T47D (cell line): ENCODE results near the gene CFH.
A peak's percentile ranks its signal among the peaks of the same experiment; 100 is the strongest.
"Not testable (repeated sequence)": the region's sequence is repeated elsewhere in the genome, so short reads cannot be mapped to it uniquely, and the experiment has no call there.

Source experiments
- DNase-seq, 2 experiments: peaks; one replicate each; pipeline versions ENCODE4 v3.0.0 to v3.0.0-alpha.2; 2011 to 2012; ENCODE audit warnings: low read depth in 1 of 2, low spot score in 1 of 2
- JUND ChIP-seq: IDR thresholded peaks from 2 replicates; pipeline ENCODE4 v1.6.1; 2012; ENCODE audit warnings: low read depth
- in situ Hi-C: cut with HindIII; loops from 2 replicates; pipeline ENCODE4 v1.10.0; 2016; ENCODE audit warnings: low sequenced_read_pairs, low pct_unique_long_range_greater_than_20kb

CFH gene

DNA sequence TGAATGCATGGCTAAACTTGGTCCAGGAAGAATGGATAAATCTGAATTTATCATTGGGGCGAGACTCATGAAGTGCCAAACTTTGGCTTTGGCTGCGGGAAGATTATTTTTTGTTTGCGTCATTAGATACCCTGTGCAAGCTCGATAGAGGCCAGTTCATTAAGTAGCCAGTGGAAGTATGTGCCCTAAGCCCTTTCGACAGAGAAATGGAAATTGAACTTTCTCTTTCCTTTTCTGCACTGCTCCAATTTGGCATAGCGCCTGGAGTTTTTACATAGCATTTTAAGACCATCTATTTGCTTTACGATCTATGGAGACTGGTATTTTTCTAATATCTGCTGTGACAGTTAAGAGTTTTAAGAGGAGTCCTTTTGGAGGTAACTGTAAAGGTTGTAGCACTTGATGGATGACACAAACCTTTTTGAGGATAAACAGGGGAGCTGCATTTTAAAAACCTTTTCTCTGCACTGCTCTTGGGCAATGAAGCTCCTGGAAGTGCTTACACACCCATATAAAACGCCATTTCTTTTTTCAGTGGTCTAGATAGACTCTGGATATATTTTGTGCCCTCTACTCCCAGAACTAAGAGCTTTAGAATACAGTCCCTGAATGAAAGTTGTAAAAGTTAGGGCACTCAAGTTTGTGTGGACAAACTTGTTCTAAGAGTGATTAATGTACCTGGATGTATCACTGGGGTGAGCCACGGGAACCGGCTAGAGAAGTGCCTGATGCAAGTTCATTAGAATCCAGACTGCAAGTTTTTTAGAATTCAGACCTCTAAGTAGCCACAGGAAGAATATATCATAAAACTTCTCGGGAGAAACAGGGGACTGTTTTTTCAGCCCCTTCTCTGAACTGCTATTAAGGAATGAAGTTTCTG, 81.5 kb downstream of the CFH start:
- no peak for TF ChIP-seq JUND
- in situ Hi-C loops, result no loop called here
- no peak for DNase-seq

DNA sequence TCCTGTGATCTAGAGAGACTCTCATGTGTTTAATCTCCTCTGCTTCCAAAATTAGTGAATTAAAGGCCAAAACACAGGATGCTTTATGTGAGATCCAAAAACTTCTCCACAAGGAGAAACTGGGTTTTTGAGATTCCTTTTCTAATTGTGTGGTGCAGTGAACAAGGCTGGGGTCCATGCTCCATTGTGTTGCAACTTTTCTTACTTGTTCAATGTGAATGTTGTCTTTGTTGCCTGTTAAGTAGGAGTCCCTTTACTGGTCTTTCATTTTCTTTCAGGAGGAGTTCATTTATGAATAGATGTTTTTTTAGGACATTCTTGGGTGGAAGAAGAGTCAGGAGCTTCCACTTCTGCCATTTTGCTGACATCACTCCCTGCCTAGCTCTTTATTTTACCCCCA, 82.2 kb downstream of the CFH start:
- no peak for DNase-seq
- in situ Hi-C loops, result no loop called here
- no peak for TF ChIP-seq JUND

GRCh38 chr1:196734460-196734859, 82.6 kb downstream of the CFH start:
- in situ Hi-C loops, result no loop called here
- TF ChIP-seq JUND, result no peak
- DNase-seq, result no peak

DNA sequence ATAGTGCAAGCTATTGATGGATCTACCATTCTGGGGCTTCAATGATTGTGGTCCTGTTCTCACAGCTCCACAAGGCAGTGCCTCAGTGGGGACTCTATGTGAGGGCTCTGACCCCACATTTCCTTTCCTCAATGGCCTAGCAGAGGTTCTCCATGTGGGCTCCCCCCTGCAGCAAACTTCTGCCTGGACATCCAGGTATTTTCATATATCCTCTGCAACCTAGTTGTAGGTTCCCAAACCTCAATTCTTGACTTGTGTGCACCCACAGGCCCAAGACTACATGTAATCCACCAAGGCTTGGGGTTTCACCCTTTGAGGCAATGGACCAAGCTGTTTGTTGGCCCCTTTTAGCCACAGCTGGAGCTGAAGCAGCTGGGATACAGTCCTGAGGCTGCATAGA, 86.9 kb downstream of the CFH start:
- in situ Hi-C loops, result no loop called here
- TF ChIP-seq JUND, result no peak
- peak in 1 of 2 experiments; percentile 10 for DNase-seq

DNA sequence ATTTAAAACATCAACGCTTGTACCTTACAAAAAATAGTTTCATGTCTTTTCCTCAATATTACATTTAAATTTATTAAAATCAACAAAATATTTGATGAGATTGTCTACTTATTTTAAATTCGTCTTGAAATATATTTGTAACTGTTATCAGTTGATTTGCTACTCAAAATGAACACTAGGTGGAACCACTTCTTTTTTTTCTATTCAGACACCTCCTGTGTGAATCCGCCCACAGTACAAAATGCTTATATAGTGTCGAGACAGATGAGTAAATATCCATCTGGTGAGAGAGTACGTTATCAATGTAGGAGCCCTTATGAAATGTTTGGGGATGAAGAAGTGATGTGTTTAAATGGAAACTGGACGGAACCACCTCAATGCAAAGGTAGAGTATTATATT, 91.4 kb downstream of the CFH start:
- in situ Hi-C loops, result not testable (repeated sequence)

DNA sequence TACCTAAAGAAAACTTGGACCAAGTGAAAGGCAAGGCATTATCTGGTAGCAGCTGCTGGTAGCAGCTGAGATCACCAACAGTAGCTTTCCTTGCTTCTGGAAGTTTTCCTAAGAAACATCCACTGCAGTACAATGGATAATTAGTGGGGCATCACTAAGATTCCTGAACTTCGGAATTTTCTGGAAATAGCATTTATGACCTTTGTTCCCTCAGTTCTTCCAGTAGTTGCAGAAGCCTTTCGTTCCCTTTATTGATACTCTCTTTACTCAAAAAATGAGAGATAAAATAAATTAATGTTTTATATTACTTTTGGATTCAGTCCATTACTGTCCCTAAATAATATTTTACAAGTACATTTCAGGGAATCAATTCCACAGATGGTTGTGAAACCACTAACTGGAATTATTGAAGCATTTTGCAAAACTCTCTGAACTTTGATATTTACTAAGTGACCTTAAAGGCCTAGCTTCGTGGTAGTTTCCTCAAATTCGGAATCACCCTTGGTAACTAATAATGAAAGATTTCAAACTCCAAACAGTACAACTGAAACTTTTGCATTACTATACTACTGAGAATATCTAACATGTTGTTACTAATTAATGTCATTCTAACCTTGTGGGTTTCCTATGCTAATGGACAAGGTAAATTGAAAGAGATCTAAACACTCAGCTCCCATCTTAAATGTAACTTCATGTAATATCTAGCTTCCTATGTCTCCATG, 113.3 kb downstream of the CFH start:
- DNase-seq, in situ Hi-C loops: not testable (repeated sequence)

More for the DNA sequence above, 91.4 kb downstream of the CFH start:
- peak; percentile 45 to 74 for DNase-seq

- in situ Hi-C loops, DNase-seq: not testable (repeated sequence)
These were observed 118.0 kb downstream of the CFH start for GRCh38 chr1:196769823-196770222.

DNA sequence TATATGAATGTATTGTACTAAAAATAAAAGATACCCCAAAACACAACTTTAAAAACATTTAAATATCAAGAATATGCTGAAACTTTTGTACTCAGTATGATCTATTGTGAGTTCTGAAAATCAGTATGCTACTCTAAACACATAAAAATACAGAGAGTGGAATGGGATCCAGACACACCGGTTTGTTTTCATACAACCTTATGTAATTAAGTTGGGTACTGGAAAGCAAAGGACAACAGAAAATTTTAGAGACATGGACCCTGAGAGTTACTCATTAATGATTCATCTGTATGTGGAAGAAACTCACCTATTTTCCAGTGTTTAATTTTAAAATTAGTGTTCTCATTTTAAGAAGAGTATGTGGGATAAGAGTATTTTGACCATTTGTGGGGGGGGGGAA, 121.9 kb downstream of the CFH start:
- no peak for DNase-seq
- in situ Hi-C loops, result no loop called here
- TF ChIP-seq JUND, result no peak

DNA sequence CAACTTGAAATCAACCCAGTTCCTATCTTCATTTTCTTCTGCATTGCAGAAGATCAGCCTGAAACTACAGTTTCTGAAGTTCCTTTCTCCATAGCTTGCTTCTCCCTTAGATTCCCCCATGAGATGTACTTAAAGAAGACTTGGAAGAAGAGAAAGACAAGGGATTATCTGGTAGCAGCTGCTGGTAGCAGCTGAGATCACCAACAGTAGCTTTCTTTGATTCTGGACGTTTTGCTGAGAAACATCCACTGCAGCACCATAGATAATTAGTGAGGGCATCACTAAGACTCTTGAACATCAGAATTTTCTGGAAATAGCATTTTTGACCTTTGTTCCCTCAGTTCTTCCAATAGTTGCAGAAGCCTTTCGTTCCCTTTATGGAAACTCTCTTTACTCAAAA, 122.3 kb downstream of the CFH start:
- in situ Hi-C loops, result no loop called here
- TF ChIP-seq JUND, result no peak
- DNase-seq, result no peak

- no peak for DNase-seq
- in situ Hi-C loops, result no loop called here
- no peak for TF ChIP-seq JUND
These were observed 122.8 kb downstream of the CFH start, which contains the start of gene CFHR3 for GRCh38 chr1:196774603-196775002. TSS of gene CFHR3 (plus strand) at chr1:196774840. CDS start at chr1:196774887, 47 bp downstream.

GRCh38 chr1:196777603-196778002, 125.8 kb downstream of the CFH start:
- DNase-seq, result no peak
- in situ Hi-C loops, result no loop called here
- no peak for TF ChIP-seq JUND

GRCh38 chr1:196779093-196779492, 127.2 kb downstream of the CFH start:
- no peak for DNase-seq
- TF ChIP-seq JUND, result no peak
- in situ Hi-C loops, result no loop called here

GRCh38 chr1:196791252-196791651, 139.4 kb downstream of the CFH start:
- in situ Hi-C loops, DNase-seq: not testable (repeated sequence)

DNA sequence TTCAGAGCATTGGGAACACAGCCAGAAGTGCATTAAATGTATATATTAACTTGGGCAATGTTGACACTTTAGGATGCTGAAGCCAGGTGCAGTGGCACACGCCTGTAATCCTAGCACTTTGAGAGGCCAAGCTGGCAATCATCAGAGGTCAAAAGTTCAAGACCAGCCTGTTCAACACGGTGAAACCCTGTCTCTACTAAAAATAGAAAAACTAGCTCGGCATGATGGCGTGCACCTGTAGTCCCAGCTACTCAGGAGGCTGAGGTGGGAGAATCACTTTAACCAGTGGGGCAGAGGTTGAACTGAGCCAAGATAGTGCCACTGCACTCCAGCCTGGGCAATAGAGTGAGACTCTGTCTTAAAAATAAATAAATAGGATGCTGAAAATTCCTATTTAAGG, 142.3 kb downstream of the CFH start:
- DNase-seq, result peak in 1 of 2 experiments; percentile 19
- in situ Hi-C loops, result not testable (repeated sequence)
